GM12878 (cell line): ENCODE measurements around the gene CASP10. TPM values are rescaled to one million over a fixed set of nuclear protein-coding genes. Genes with fewer than 3 reads are reported as not detected.

Experiments used
- ATAC-seq: fragments of 200-7000 bp; cut with Tn5 transposase; 3 replicates; pipeline ENCODE4 v1.9.1; 2020; ENCODE audit warnings: mild to moderate bottlenecking, moderate library complexity
- BruUV-seq: library from RNA; stranded (reverse); fragments of 400-500 nt; replicated peaks from 2 replicates; lab custom pipeline; 2021; lab: Mats Ljungman, UMichigan
- CTCF ChIA-PET: fragments of 300-600 bp; sonication (Branson Sonifier 250); formaldehyde crosslinking; extraction: SDS; loops from one replicate; lab custom pipeline; 2021; ENCODE audit warnings: inconsistent platforms; lab: Yijun Ruan, JAX
- POLR2A ChIA-PET: fragments of 350-600 bp; formaldehyde crosslinking; extraction: SDS; loops from one replicate; lab custom pipeline; 2021; ENCODE audit warnings: inconsistent platforms; lab: Charles Lee
- RAD21 ChIA-PET: fragments of 300-600 bp; sonication (Branson Sonifier 250); formaldehyde crosslinking; loops from one replicate; lab custom pipeline; 2023; ENCODE audit warnings: antibody characterized with exemption; ENCODE audit not compliant: unreplicated experiment; lab: Charles Lee
- SMC1A ChIA-PET: fragments of 300-600 bp; sonication (Branson Sonifier 250); formaldehyde crosslinking; loops from one replicate; lab custom pipeline; 2023; ENCODE audit not compliant: unreplicated experiment, uncharacterized antibody; lab: Charles Lee
- DNase-seq: peaks from one replicate; pipeline ENCODE4 v3.0.0-alpha.2; 2011; ENCODE audit warnings: low read depth, low spot score
- FAIRE-seq: peaks from 3 replicates; lab custom pipeline; 2011; peaks lifted over from hg19 to GRCh38; lab: Jason Lieb, UNC
- H2AFZ ChIP-seq: 2 replicates; pipeline ENCODE4 v1.6.0; 2011; ENCODE audit warnings: low read depth, low read length, control low read depth; ENCODE audit not compliant: control insufficient read depth
- H3K27ac ChIP-seq: 2 replicates; pipeline ENCODE4 v1.5.1; 2011; ENCODE audit warnings: control low read depth; ENCODE audit not compliant: control insufficient read depth, insufficient read depth
- H3K27me3 ChIP-seq, 2 experiments: replicated peaks in 1 of 2; 2 replicates each; pipeline versions ENCODE4 v1.6.0 to v1.6.1; 2011; ENCODE audit warnings: low read length in 1 of 2; ENCODE audit not compliant: control insufficient read depth in 2 of 2, insufficient read depth in 2 of 2
- H3K36me3 ChIP-seq, 2 experiments: 2 replicates each; pipeline ENCODE4 v1.5.1; 2011; ENCODE audit warnings: low read length in 1 of 2; ENCODE audit not compliant: control insufficient read depth in 2 of 2, insufficient read depth in 2 of 2
- H3K4me1 ChIP-seq: 2 replicates; pipeline ENCODE4 v1.6.1; 2011; ENCODE audit warnings: mild to moderate bottlenecking, low read length, moderate library complexity, mixed read lengths; ENCODE audit not compliant: control insufficient read depth, insufficient read depth
- H3K4me2 ChIP-seq: 2 replicates; pipeline ENCODE4 v1.6.0; 2011; ENCODE audit warnings: control low read depth; ENCODE audit not compliant: control insufficient read depth, insufficient read depth
- H3K4me3 ChIP-seq: fragments of 200-600 bp; sonication (generic); 2 replicates; pipeline ENCODE4 v1.5.1; 2016
- H3K79me2 ChIP-seq: 2 replicates; pipeline ENCODE4 v1.6.0; 2011; ENCODE audit warnings: low read length; ENCODE audit not compliant: control insufficient read depth, insufficient read depth
- H3K9ac ChIP-seq: 2 replicates; pipeline ENCODE4 v1.8.0; 2011; ENCODE audit warnings: low read length, control low read depth, mixed read lengths; ENCODE audit not compliant: control insufficient read depth, insufficient read depth
- H3K9me3 ChIP-seq: replicated peaks from 3 replicates; pipeline ENCODE4 v1.5.1; 2011; ENCODE audit warnings: mild to moderate bottlenecking, low read length; ENCODE audit not compliant: control insufficient read depth, insufficient read depth
- H4K20me1 ChIP-seq: 2 replicates; pipeline ENCODE4 v1.6.0; 2011; ENCODE audit not compliant: control insufficient read depth, insufficient read depth
- BHLHE40 ChIP-seq, 2 experiments: fragments of 450-650 bp in 1 of 2; IDR thresholded peaks; 2 replicates each; pipeline ENCODE4 v1.6.1; 2011 to 2017; ENCODE audit warnings: low read depth in 2 of 2, borderline replicate concordance in 1 of 2, improper control_type of control experiment in 1 of 2, low read length in 1 of 2, mild to moderate bottlenecking in 1 of 2
- CBX5 ChIP-seq: sonication (generic); IDR thresholded peaks from 2 replicates; pipeline ENCODE4 v1.6.1; 2016; ENCODE audit warnings: low read depth, moderate library complexity, mild to moderate bottlenecking, inconsistent platforms
- CTCF ChIP-seq, 3 experiments: IDR thresholded peaks in 2 of 3; conservative IDR thresholded peaks in 1 of 3; 2 replicates each; pipeline ENCODE4 v1.5.1; 2011; ENCODE audit warnings: low read depth in 3 of 3, low read length in 3 of 3, mild to moderate bottlenecking in 3 of 3, control low read depth in 2 of 3, moderate library complexity in 2 of 3, inconsistent platforms in 1 of 3, mixed read lengths in 1 of 3; ENCODE audit not compliant: control insufficient read depth in 2 of 3, insufficient read depth in 1 of 3; ENCODE audit errors: extremely low read depth in 1 of 3
- EED ChIP-seq: sonication (generic); IDR thresholded peaks from 2 replicates; pipeline ENCODE4 v1.6.1; 2016; ENCODE audit warnings: antibody characterized with exemption, low read depth
- GABPA ChIP-seq: IDR thresholded peaks from 2 replicates; pipeline ENCODE4 v1.6.1; 2014; ENCODE audit warnings: antibody characterized with exemption, low read depth, mild to moderate bottlenecking, inconsistent platforms
- HCFC1 ChIP-seq: fragments of 150-350 bp; IDR thresholded peaks from 2 replicates; pipeline ENCODE4 v1.6.1; 2014; ENCODE audit warnings: low read length
- MYB ChIP-seq: fragments of 150-350 bp; IDR thresholded peaks from 2 replicates; pipeline ENCODE4 v1.6.1; 2014; ENCODE audit warnings: mild to moderate bottlenecking, low read depth, low read length, borderline replicate concordance
- PAX8 ChIP-seq: fragments of 450-650 bp; IDR thresholded peaks from 2 replicates; pipeline ENCODE4 v1.6.1; 2017; ENCODE audit warnings: mild to moderate bottlenecking, moderate library complexity
- POLR2AphosphoS2 ChIP-seq: IDR thresholded peaks from 2 replicates; pipeline ENCODE4 v1.6.1; 2011; ENCODE audit warnings: low read depth, mild to moderate bottlenecking, low read length, improper control_type of control experiment, moderate library complexity
- SMAD5 ChIP-seq: IDR thresholded peaks from 2 replicates; pipeline ENCODE4 v1.6.1; 2016; ENCODE audit warnings: antibody characterized with exemption, low read depth
- SREBF1 ChIP-seq: IDR thresholded peaks from 2 replicates; pipeline ENCODE4 v1.6.1; 2012; ENCODE audit warnings: mild to moderate bottlenecking, low read length
- TCF3 ChIP-seq: IDR thresholded peaks from 2 replicates; pipeline ENCODE4 v1.6.1; 2012; ENCODE audit warnings: low read depth, mild to moderate bottlenecking, low read length, borderline replicate concordance; ENCODE audit not compliant: insufficient read depth
- USF1 ChIP-seq: IDR thresholded peaks from 2 replicates; pipeline ENCODE4 v1.6.1; 2011; ENCODE audit warnings: borderline replicate concordance, low read depth, mild to moderate bottlenecking, moderate library complexity, mixed read lengths, low read length; ENCODE audit not compliant: insufficient read depth; ENCODE audit errors: extremely low read length
- ZNF384 ChIP-seq: IDR thresholded peaks from 2 replicates; pipeline ENCODE4 v1.6.1; 2012; ENCODE audit warnings: low read depth, mild to moderate bottlenecking, low read length, improper control_type of control experiment, borderline replicate concordance
- ZNF592 ChIP-seq: fragments of 450-650 bp; IDR thresholded peaks from 2 replicates; pipeline ENCODE4 v1.6.1; 2017; ENCODE audit warnings: mild to moderate bottlenecking, moderate library complexity
- WGBS: methylation state at CpG from one replicate; pipeline ENCODE4 v1.1.6; 2016; ENCODE audit warnings: low lambda C conversion rate; ENCODE audit not compliant: insufficient replicate concordance, insufficient coverage; ENCODE audit errors: missing lambda C conversion rate; 5-methylcytosine and 5-hydroxymethylcytosine counted together
- in situ Hi-C: fragments of 300-500 bp; cut with MboI; formaldehyde crosslinking; loops from 9 replicates; pipeline ENCODE4 v1.14.3; 2018; ENCODE audit warnings: mixed read lengths
- intact Hi-C: fragments of 100-400 bp; cut with micrococcal nuclease; formaldehyde crosslinking; loops from one replicate; pipeline ENCODE4 v1.14.2; 2022; ENCODE audit not compliant: unreplicated experiment
- polyA plus RNA-seq, 11 experiments: library from polyadenylated mRNA; depleted of rRNA in 4 of 11; unstranded in 6 of 11; stranded (reverse) in 5 of 11; fragments of >200 nt; fragmentation: Nextera tagmentation in 4 of 11; fragmentation: Illumina TruSeq in 1 of 11; extraction: Ambion mirVana in 4 of 11; extraction: Trizol in 1 of 11; gene quantifications; 1 replicate in 1 of 11; 2 replicates in 10 of 11; pipeline versions ENCODE4 v1.2.1 to v1.2.3, GENCODE V29; 2011 to 2016; ENCODE audit warnings: inconsistent platforms in 2 of 11, missing spikeins in 2 of 11, low read depth in 1 of 11
- total RNA-seq, 4 experiments: library from RNA; depleted of rRNA in 3 of 4; stranded (reverse); fragments of >200 nt in 3 of 4; fragmentation: Illumina TruSeq in 1 of 4; extraction: Trizol in 1 of 4; gene quantifications; 2 replicates each; pipeline versions ENCODE4 v1.2.1 to v1.2.3, GENCODE V29; 2013 to 2021

CASP10 gene
- total and polyA plus RNA-seq, 10 of the 15 experiments (the other 5 are each of a cell fraction or from before 2014, with no cell fraction given): 7.2 to 14.1 (median 10.8) TPM

- TF ChIP-seq CTCF (IDR thresholded peaks at IDR 0.05 in 2 of 3, conservative IDR thresholded peaks at IDR 0.05 in 1 of 3; ENCODE audit: control insufficient read depth in 2 of 3, extremely low read depth in 1 of 3, insufficient read depth in 1 of 3, low read depth in 3 of 3, low read length in 3 of 3): no peak
- no peak for TF ChIP-seq GABPA
- TF ChIP-seq PAX8: no peak
- no peak for TF ChIP-seq POLR2AphosphoS2
- TF ChIP-seq CBX5: no peak
Measured at GRCh38 chr2:201164166-201164565, 18.8 kb upstream of the CASP10 start (continued).

GRCh38 chr2:201167546-201167945 lies 15.4 kb upstream of the CASP10 start:
- CTCF ChIA-PET: interaction anchor here (1.0 to 2.5 kb wide), 2 partner anchors 65 to 151 kb away, joined by 3 to 7 read pairs; no protein-coding TSS in a partner anchor
- intact Hi-C loops (no loop called here), in situ Hi-C loops (no loop called here)
- H3K9me3 ChIP-seq: peaks cover 3% of the 10 kb centered on the region
- H3K9ac ChIP-seq: no peak overlapping the region
- WGBS: 98% methylated on average over 3 of the region's 3 CpGs
- H4K20me1 ChIP-seq: no peaks in the 10 kb centered on the region
- no peak overlapping the region for H3K4me2 ChIP-seq
- RAD21 ChIA-PET: no interaction called here
- no peaks in the 10 kb centered on the region for H3K27me3 ChIP-seq
- no peaks in the 10 kb centered on the region; the same call in 1 of the 2 replicates for H3K4me1 ChIP-seq
- BruUV-seq: no TSS peak
- H3K79me2 ChIP-seq: no peaks in the 10 kb centered on the region
- SMC1A ChIA-PET: interaction anchor here (0.9 to 1.2 kb wide), 2 partner anchors 65 to 262 kb away, joined by 3 to 7 read pairs; no protein-coding TSS in a partner anchor
- DNase-seq: no peak
- H3K4me3 ChIP-seq: no peak overlapping the region
- H3K36me3 ChIP-seq: peaks cover 13 to 22% of the 10 kb centered on the region in 2 experiments
- H2AFZ ChIP-seq: no peak overlapping the region
- POLR2A ChIA-PET: interaction anchor here (1.0 kb wide), 1 partner anchor 50 kb away, joined by 4 read pairs; no protein-coding TSS in a partner anchor
- no peak for FAIRE-seq
- peak; percentile 31 for ATAC-seq
- H3K27ac ChIP-seq: no peak overlapping the region
- TF ChIP-seq TCF3 (no peak), ZNF384 (no peak), EED (no peak), SMAD5 (peak; percentile 35; the same call in 1 of the 2 replicates), MYB (no peak), BHLHE40 (IDR thresholded peaks at IDR 0.05; ENCODE audit: borderline replicate concordance in 1 of 2, low read depth in 2 of 2, low read length in 1 of 2) (no peak), USF1 (no peak), SREBF1 (no peak), ZNF592 (no peak), HCFC1 (no peak)
